ENCODE data around the gene FRK. TPM values are rescaled to one million over a fixed set of nuclear protein-coding genes. Genes with fewer than 3 reads are reported as not detected.
"Not testable (repeated sequence)": the region's sequence is repeated elsewhere in the genome, so short reads cannot be mapped to it uniquely, and the experiment has no call there.

The FRK gene
- polyA plus RNA-seq, 1 donor from 2014 or later, result 0.04 TPM

DNA sequence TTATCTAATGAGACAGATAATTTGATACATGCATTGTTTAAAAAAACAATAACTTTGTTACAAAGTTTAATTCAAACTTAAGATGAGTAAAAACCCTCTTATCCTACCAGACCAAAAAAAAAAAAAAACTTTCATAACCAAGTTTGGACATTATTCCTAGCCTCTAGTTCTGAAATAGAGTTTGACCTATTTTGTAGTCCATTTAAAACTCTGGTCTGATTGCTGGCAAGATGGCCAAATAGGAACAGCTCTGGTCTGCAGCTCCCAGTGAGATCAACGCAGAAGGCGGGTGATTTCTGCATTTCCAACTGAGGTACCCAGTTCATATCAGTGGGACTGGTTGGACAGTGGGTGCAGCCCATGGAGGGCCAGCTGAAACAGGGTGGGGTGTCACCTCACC is 125.9 kb downstream of the FRK start:
- Mint-ChIP-seq H3K4me3 (no peak overlapping the region), H3K9me3 (peaks cover 0 to under 1% (median 0%) of the 10 kb centered on the region in 3 donors), H3K4me1 (no peaks in the 10 kb centered on the region), H3K36me3 (no peaks in the 10 kb centered on the region), H3K27me3 (no peaks in the 10 kb centered on the region), H3K27ac (no peak overlapping the region)

DNA sequence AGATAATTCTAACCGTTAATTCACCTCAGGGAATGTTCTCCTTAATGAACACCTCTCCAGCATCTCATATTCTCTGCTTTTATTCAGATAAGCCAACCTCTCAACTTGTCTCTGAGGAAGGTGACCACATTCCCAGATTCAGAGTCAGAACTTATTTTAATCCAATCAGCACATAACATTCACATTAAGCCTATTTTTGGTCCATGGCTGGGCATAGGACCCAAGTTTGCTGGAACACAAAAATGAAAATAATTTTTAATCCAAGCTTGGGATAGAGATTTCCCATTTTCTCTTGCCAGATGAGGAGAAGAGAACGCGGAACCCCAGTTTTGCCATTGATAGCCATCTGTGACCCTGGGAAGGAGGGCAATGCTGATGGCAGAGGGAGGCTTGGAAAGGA is 126.5 kb downstream of the FRK start:
- Mint-ChIP-seq H3K27ac (no peak overlapping the region), H3K4me1 (no peaks in the 10 kb centered on the region), H3K27me3 (no peaks in the 10 kb centered on the region), H3K4me3 (no peak overlapping the region), H3K9me3 (no peaks in the 10 kb centered on the region), H3K36me3 (no peaks in the 10 kb centered on the region)

DNA sequence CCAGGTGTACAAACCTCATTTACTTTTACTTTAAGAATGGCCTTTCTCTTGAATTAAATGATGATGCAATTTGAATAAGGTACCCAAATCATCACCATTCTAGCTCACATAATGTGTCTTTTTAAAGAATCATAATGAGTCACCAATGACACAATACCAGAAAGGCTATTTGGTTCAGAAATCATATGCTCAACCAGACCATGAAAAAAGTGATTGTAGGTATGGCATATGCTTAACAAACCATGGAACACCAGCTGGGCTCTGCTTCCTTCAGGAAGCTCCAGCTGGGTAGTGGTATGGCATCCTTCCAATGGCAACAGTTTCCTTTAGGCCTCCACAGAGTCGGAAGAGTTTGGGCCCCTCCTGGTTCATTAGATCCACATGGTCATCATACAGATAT is 128.2 kb downstream of the FRK start:
- H3K4me3 Mint-ChIP-seq, result no peak overlapping the region
- no peaks in the 10 kb centered on the region for H3K9me3 Mint-ChIP-seq
- no peaks in the 10 kb centered on the region for H3K36me3 Mint-ChIP-seq
- no peaks in the 10 kb centered on the region for H3K27me3 Mint-ChIP-seq
- H3K27ac Mint-ChIP-seq, result no peak overlapping the region
- no peaks in the 10 kb centered on the region for H3K4me1 Mint-ChIP-seq

DNA sequence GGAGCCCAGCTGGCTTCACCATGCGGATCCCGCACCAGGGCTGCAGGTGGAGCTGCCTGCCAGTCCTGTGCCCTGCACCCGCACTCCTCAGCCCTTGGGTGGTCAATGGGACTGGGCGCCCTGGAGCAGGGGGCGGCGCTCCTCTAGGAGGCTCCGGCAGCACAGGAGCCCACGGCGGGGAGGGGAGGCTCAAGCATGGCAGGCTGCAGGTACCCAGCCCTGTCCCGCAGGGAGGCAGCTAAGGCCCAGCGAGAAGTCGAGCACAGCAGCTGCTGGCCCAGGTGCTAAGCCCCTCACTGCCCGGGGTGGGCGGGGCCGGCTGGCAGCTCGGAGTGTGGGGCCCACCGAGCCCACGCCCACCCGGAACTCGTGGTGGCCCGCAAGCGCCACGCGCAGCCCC is 132.7 kb downstream of the FRK start:
- H3K9me3 Mint-ChIP-seq, H3K4me3 Mint-ChIP-seq, H3K36me3 Mint-ChIP-seq, H3K4me1 Mint-ChIP-seq, H3K27me3 Mint-ChIP-seq, H3K27ac Mint-ChIP-seq: not testable (repeated sequence)

DNA sequence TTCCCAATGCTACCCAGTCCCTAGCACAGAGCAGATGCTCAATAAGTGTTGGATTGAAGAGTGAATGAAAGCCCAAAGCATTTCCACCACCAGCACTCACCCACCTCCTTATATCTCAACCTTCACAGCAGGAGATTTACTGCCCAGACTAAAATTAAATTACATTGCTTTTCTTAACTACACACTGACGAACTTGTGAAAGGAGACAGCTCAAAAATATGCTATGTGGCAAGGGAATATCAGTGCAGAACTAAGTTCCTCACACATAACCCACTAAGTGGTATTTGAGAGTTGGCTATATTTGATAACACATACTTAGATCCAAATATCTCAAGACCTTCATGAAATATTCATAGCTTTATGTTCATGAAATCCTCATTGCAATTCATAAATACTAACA is 137.7 kb downstream of the FRK start:
- Mint-ChIP-seq H3K4me3 (no peak overlapping the region), H3K27ac (no peak overlapping the region), H3K9me3 (no peaks in the 10 kb centered on the region), H3K4me1 (no peaks in the 10 kb centered on the region), H3K36me3 (no peaks in the 10 kb centered on the region), H3K27me3 (peaks cover 4% of the 10 kb centered on the region)

DNA sequence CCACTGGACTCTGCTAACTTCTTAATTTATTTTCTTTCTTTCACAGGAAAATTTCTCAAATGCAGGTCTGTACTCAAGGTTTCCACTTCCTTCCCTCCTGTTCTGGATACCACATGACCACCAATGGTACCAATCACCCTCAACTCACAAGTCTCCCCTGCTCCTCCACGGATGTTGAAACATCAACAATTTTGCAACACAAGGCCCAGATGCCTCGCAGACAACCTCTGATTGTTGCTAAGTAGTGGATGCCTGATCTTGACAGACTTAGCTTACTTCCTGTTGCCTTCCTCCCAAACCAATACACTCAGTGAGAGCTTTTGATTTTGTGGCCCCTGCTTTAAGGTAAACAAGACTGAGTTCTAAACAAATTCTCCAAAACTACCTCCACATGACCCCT is 146.6 kb downstream of the FRK start:
- no peaks in the 10 kb centered on the region for H3K9me3 Mint-ChIP-seq
- H3K4me3 Mint-ChIP-seq, result no peak overlapping the region
- H3K4me1 Mint-ChIP-seq, result no peaks in the 10 kb centered on the region
- peak overlapping the region in 1 of 3 donors; percentile 64 for H3K27ac Mint-ChIP-seq
- no peaks in the 10 kb centered on the region for H3K36me3 Mint-ChIP-seq
- peaks cover 9% of the 10 kb centered on the region for H3K27me3 Mint-ChIP-seq

DNA sequence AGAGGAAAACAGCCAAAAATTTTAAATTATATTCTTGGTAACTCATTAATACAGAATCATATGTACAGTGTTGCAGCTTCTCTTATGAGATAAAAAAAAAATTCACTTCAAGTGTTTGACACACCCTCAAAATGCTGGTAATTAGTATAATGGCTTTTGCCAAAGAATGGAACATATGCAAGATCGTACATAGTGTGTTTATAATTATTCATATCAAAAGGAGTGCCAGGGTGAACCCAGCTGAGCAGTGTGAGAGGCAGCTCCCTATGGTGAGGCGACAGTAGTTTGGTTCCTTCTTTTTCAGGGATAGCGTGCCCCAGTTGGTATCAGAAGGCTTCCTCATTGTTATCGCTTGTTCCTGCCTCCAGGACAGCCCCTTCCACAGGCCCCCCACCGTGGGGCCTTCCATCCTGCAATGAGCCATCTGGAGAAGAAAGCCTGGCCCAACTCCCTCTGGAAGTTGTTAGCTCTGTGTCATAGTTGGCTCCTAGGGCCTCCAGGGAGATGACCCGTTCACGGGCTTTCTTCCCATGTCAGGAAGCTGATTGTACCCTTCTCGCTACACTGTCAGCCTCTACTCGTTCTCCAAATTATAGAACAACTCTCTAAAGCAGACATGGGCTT is 150.7 kb downstream of the FRK start:
- Mint-ChIP-seq H3K9me3 (no peaks in the 10 kb centered on the region), H3K36me3 (peaks cover 1% of the 10 kb centered on the region)

DNA sequence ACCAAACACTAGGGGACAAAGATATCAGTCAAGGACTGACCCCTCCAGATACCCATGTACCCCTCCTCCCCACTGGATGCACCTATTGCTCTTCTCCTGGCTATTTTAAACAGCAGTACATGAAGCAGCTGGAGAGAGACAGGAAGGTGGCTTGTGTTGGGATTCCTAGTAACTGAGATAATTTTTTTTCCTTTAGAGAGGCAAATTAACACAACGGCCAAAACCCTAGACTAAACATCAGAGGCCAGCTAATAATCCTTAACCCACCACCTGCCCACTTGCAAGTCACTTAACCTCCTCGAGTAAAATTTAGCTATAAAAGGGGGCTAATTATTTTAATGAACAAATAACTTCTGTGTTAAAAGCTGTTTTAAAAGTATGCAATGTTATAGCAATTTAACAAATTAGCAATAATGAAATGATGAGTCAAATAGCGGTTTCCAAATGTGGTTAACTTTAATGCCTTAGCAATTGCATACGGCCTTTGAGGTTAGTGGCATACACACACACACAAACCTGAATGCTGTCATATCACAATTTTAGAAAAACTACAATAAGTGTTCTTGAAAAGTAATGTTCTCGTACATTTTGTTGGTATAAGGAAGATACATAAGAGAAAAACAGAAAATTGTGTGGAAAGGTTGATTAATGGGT is 151.7 kb downstream of the FRK start:
- Mint-ChIP-seq H3K36me3 (peaks cover 1% of the 10 kb centered on the region), H3K27me3 (peaks cover 6% of the 10 kb centered on the region), H3K4me1 (no peaks in the 10 kb centered on the region), H3K27ac (no peak overlapping the region), H3K4me3 (no peak overlapping the region), H3K9me3 (no peaks in the 10 kb centered on the region)

More for the DNA sequence above, 150.7 kb downstream of the FRK start:
- Mint-ChIP-seq H3K27me3 (peaks cover 6% of the 10 kb centered on the region), H3K27ac (no peak overlapping the region), H3K4me1 (no peaks in the 10 kb centered on the region), H3K4me3 (no peak overlapping the region)

DNA sequence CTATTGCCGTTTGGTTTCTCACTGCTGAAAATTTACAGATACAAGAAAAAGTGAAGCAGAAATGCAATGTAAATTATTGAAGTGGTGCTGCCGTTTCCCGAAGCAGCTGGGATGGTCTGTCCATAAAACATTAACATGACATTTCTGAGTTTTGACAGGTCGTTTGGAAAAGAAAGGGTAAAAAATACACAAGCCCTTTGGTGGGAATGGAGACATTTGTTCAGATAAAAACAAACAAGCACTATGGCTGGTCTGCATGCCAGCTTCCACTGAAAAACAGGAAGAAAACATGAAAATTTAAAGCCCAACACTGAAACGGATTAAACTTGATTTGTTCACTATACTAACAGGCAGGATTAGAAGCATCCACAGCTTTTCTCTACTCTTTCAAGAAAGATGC is 155.2 kb downstream of the FRK start:
- H3K4me1 Mint-ChIP-seq, result no peaks in the 10 kb centered on the region
- no peak overlapping the region for H3K4me3 Mint-ChIP-seq
- peaks cover 2% of the 10 kb centered on the region for H3K27me3 Mint-ChIP-seq
- H3K9me3 Mint-ChIP-seq, result peaks cover 0 to 2% (median 0%) of the 10 kb centered on the region in 3 donors
- H3K36me3 Mint-ChIP-seq, result peaks cover 1% of the 10 kb centered on the region
- H3K27ac Mint-ChIP-seq, result no peak overlapping the region

DNA sequence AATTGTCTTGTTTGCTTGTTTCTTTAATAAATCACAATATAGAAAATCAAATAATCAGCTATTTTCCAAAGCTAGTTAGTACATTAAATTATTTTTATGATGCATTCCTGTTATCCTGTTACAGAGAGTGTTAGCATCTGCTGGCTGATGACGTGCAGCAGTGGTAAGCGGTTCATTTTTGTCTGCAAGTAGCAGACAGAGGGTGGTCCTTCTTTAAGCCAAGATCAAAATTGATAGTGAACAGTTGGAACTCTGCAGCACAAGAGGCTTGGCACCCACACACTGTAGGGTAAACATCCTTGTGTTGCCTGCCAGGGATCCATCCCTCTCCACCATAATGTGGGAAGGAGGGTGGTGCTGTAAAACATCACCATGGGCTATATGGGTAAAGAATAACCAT is 158.3 kb downstream of the FRK start:
- Mint-ChIP-seq H3K27me3 (no peaks in the 10 kb centered on the region), H3K4me3 (no peak overlapping the region), H3K36me3 (no peaks in the 10 kb centered on the region), H3K27ac (no peak overlapping the region), H3K4me1 (peaks cover 0 to 1% (median 0%) of the 10 kb centered on the region in 3 donors), H3K9me3 (peaks cover 0 to 2% (median 0%) of the 10 kb centered on the region in 3 donors)

DNA sequence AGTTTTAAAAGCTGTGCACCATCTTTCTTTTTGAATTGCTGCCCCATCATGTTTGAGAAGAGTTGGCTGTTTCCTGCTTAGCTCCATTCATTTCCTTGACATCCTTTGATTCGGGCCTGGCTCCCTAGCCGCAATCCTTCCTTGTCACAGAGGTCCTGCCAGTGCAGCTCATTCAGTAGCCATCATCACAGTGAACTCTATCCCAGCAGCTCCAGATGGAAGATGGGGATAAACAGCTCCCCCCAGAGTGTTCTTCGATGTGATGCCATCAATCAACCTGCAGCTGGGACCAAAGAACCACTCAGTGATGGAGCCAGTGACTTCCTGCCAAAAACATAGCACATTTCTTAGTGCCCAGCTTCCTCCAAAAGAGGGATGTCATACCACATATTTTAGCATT is 158.8 kb downstream of the FRK start:
- Mint-ChIP-seq H3K36me3 (no peaks in the 10 kb centered on the region), H3K9me3 (peaks cover 0 to 2% (median 0%) of the 10 kb centered on the region in 3 donors), H3K4me3 (no peak overlapping the region), H3K27ac (no peak overlapping the region), H3K4me1 (peaks cover 0 to 1% (median 0%) of the 10 kb centered on the region in 3 donors), H3K27me3 (no peaks in the 10 kb centered on the region)

DNA sequence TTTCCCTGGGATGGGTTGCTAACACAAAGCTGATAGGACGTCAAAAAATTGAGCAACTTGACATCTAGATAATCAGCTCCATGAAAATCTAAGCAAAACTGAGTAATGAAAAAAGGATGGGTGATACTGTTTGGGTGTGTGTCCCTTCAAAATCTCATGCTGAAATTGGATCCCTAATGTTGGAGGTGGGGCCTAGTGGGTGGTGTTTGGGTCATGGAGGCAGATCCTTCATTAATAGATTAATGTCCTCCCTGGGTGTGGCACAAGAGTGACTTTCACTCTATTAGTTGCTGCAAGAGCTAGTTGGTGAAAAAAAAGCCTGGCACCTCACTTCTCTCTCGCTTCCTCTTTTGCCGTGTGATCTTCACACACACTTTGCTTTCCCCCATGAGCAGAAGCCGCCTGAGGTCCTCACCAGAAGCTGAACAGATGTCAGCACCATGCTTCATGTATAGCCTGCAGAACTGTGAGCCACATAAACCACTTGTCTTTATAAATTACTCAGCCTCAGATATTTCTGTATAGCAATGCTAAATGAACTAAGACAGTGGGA is 160.9 kb downstream of the FRK start:
- Mint-ChIP-seq H3K27ac (no peak overlapping the region), H3K27me3 (no peaks in the 10 kb centered on the region), H3K9me3 (peaks cover 0 to 2% (median 0%) of the 10 kb centered on the region in 3 donors), H3K36me3 (no peaks in the 10 kb centered on the region), H3K4me1 (peaks cover 0 to 1% (median 0%) of the 10 kb centered on the region in 3 donors), H3K4me3 (no peak overlapping the region)

DNA sequence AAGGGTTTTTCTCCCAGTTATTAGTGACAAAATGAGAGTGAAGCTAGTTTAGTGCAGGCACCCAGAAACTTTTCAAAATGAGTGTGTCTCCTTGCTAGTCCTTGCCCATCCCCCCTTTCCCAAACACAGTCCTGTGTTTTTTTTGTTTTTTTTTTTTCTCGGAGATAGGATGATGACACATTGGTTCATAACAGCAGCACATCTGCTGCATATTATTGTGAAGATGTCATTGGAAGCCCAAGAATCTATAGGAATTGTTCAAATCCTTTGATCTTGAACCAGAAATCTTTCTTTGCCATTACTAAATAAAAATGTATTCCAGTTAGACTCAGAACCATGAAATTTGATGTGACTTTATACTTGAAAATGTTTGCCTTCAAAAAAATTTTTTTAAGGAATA is 162.4 kb downstream of the FRK start:
- H3K9me3 Mint-ChIP-seq, result peaks cover 0 to 2% (median 0%) of the 10 kb centered on the region in 3 donors

DNA sequence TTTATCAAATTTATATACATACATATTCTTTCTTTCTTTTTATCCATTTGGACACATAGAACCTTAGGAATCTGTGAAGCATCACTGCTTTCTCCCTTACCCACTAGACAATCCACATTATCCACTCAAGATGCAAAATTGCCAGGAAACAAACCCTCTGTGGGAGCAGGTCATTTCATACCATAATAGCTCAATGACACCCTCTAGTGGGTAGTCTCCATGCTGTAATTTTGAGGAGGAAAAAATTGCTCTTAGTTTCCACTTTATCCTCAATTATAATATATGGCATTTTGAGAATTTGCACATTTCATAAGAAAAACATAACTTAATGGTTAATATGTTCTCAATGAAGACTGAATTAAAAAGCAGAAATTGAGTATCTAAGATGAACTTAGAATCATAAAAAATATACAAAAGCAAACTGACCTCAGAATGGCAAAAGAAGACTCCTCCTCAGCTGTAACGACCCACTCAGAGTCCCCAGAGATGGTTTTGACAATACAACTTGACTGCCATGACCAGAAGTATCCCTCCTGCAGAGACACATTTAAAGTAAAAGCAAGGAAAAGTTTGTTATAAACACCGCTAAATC is 164.1 kb downstream of the FRK start:
- peaks cover 0 to 1% (median 0%) of the 10 kb centered on the region in 3 donors for H3K4me1 Mint-ChIP-seq
- no peaks in the 10 kb centered on the region for H3K36me3 Mint-ChIP-seq
- no peak overlapping the region for H3K4me3 Mint-ChIP-seq
- H3K27ac Mint-ChIP-seq, result no peak overlapping the region
- H3K27me3 Mint-ChIP-seq, result no peaks in the 10 kb centered on the region
- peaks cover 0 to 2% (median 0%) of the 10 kb centered on the region in 3 donors for H3K9me3 Mint-ChIP-seq

More for the DNA sequence above, 162.4 kb downstream of the FRK start:
- Mint-ChIP-seq H3K4me1 (peaks cover 0 to 1% (median 0%) of the 10 kb centered on the region in 3 donors), H3K4me3 (no peak overlapping the region), H3K36me3 (no peaks in the 10 kb centered on the region), H3K27ac (no peak overlapping the region), H3K27me3 (no peaks in the 10 kb centered on the region)

DNA sequence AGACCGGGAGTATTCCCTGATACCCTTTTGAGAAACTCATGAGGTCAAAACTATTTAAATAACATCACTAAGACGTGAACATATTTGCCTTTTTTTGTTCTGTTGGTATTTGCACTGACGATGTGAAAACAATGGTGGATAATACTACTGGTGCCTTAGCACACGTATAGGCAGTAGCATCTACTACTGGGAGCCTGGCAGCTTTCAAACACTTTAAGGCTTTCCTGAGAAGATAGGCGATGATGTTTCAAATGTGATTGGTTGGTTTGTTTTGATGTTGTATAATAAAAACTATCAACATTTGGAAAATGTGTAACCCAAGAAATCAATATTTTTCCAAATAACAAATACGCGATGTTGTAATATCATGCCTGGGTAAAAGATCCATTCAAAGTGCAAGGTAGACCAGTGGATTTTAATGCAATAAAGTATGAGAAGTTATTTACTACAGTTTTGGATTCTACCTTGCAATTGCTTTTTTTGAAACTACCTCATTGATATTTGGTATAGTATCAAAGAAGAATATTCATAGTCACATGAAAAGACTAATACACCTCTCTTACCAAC is 166.2 kb downstream of the FRK start:
- Mint-ChIP-seq H3K27me3 (no peaks in the 10 kb centered on the region), H3K4me3 (no peak overlapping the region), H3K4me1 (peaks cover 0 to 2% (median 0%) of the 10 kb centered on the region in 3 donors), H3K36me3 (no peaks in the 10 kb centered on the region), H3K27ac (no peak overlapping the region), H3K9me3 (no peaks in the 10 kb centered on the region)

Data from IgD-negative memory B cell (primary cell).